ENCODE measurements around the gene PTPDC1. TPM values are rescaled to one million over a fixed set of nuclear protein-coding genes. Genes with fewer than 3 reads are reported as not detected.

The PTPDC1 gene, protein sequence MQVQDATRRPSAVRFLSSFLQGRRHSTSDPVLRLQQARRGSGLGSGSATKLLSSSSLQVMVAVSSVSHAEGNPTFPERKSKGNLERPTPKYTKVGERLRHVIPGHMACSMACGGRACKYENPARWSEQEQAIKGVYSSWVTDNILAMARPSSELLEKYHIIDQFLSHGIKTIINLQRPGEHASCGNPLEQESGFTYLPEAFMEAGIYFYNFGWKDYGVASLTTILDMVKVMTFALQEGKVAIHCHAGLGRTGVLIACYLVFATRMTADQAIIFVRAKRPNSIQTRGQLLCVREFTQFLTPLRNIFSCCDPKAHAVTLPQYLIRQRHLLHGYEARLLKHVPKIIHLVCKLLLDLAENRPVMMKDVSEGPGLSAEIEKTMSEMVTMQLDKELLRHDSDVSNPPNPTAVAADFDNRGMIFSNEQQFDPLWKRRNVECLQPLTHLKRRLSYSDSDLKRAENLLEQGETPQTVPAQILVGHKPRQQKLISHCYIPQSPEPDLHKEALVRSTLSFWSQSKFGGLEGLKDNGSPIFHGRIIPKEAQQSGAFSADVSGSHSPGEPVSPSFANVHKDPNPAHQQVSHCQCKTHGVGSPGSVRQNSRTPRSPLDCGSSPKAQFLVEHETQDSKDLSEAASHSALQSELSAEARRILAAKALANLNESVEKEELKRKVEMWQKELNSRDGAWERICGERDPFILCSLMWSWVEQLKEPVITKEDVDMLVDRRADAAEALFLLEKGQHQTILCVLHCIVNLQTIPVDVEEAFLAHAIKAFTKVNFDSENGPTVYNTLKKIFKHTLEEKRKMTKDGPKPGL
- total RNA-seq (ENCODE audit: insufficient read depth, low replicate concordance): 16.1 TPM

DNA sequence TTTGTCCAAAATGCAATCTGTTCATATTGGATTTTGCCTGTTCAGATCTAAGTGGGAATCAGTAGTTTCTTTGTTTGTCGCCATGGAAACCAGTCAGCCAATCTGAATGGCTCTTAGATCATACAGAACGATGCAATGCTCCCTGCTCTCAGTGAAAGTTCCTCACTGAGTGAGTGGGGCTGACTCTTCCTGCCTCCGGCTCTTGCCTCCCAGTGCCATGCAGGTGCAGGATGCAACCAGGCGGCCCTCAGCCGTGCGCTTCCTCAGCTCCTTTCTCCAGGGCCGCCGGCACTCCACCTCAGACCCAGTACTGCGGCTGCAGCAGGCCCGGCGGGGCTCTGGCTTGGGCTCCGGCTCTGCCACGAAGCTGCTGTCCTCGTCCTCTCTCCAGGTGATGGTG lies at the start of gene PTPDC1:
Gene PTPDC1 (plus strand): TSS at position 151 of the 400 bp plus-strand sequence. CDS start 67 bp downstream, at position 218.
- peak; percentile 11 for DNase-seq (ENCODE audit: low spot score)

DNA sequence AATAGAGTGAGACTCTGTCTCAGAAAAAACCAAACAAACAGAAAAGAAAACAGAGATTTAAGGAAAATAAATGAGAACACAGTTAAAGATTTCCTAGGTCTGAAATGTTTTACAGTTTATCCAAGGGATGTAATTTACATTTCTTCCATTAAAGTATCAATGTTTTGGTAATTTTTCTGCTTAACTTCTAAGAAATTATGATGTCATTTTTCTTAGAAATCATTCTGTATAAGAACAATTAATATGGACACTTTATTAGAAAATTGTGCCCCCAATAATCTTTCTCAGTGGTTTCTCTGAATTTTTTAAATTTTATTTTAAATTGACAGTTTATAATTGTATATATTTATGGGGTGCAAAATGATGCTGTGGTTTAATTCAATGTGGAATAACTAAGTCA lies 49.8 kb upstream of the PTPDC1 start:
- no peak for DNase-seq (ENCODE audit: low spot score)

DNA sequence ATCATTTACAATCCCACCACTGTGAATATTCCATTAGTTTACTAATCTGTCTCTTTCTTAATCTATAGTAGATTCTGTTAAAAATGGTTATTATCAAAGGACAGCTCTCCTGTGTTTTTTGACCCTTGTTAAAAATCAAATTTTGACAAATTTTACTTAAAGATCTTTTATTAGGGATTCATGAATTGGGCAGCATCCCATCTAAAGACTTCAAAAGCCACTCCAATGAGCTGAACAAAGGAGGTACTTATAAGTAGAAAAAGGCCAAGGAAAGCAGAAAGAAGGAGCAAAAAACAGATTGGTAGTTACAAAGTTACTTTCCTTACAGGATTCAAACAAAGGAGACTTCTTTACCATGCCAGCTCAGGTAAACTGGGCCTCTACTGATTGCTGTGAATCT lies 44.5 kb upstream of the PTPDC1 start:
- no peak for DNase-seq (ENCODE audit: low spot score)

DNA sequence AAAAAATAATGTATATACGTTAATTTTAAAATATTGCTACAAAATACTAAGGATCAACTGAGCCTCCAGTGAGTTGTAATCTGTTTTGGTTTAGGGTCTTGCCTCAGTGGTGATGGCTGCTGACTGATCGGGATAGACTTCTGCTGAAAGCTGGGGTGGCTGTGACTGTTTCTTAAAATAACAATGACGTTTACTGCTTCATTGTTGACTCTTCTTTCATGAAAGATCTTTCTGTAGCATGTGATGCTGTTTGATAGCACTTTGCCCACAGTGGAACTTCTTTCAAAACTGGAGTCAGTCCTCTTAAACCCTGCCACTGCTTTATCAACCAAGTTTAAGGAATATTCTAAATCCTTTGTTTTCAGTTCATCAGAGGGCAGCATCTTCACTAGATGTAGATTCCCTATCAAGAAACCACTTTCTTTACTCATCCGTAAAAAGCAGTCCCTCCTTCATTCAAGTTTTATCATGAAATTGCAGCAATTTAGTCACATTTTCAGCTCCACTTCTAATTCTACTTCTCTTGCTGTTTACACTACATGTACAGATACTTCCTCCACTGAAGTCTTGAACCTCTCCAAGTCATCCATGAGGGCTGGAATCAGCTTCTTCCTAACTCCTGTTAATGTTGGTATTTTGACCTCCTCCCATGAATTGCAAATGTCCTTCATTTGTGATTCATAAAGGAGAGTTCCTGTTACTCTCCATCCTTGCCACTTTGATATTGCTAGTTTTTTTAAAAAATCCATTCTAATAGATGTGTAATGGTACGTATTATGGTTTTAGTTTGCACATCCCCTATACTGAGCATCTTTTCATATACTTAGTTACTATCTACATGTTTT lies 41.5 kb upstream of the PTPDC1 start:
- DNase-seq (ENCODE audit: low spot score): no peak

DNA sequence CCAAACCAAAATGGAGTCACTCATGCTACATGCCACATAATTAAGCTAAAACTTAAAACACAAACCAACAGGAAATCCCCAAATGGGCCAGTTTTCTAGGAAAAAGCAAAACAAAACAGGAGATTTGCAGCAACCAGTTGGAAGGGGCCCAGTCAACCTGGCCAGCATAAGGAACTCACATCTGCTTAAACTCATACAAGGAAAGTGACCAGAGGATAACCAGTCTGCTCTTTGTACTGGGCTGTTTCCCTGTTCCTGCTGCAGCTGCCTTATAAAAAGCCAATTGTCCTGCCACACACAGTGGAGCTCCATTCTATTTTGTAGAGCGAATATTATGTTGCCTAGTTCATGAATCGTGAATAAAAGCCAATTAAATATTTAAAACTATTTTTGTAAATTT lies 29.5 kb upstream of the PTPDC1 start:
- no peak for DNase-seq (ENCODE audit: low spot score)

DNA sequence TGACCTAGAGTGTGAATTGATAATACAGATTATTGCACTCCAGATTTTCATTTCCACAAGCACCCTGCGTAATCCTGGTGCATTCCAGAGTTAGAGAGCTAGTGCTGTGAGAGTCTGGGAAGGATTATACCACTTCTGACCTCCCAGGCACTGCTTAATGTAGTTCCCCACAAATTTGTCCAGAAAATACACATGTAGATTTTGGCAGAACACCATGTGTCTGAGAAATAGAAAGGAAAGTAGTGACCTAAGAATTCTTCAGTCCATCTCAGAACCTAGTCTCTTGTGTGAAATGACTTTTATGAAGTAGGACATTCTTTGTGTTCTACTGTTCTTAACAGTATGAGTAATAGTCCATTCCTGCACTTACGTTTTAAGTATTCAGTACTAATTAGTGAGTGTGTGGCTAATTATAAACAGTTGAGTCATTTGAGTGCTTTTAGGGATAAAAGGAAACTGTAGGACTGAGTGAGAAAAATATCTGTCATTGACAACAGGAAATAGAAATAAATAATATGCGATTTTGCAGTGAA lies 27.8 kb upstream of the PTPDC1 start:
- DNase-seq (ENCODE audit: low spot score): peak; percentile 30

DNA sequence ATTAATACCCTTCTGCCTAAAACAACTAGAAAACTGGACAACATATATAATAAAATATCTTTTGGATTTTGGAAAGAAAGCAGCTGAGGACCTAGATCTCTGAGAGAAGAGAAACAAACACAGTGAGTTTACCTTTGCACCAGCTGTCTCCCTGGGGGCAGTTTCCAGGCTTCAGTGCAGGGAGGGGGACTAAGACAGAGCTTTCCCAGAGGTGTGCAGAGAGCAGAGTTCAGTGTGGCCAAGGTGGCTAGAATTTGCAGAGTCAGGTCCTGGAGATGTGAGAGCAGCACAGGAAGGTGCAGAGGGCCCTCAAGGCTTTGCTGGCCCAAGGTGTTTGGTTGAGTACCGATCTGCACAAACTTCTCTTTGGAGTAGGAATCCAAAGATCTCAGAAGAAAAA lies 26.3 kb upstream of the PTPDC1 start:
- DNase-seq (ENCODE audit: low spot score): no peak

DNA sequence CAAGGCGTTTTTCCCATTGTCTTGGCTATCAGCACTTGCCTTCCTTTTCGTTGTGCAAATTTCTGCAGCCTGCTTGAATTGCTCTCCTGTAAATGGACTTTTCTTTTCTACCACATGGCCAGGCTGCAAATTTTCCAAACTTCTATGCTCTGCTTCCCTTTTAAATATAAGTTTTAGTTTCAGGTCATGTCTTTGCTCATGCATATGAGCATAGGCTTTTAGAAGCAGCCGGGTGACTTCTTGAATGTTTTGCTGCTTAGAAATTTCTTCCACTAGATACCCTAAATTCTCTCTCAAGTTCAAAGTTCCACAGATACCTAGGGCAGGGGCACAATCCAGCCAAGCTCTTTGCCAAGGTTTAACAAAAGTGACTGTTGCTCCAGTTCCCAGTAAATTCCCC lies 22.4 kb upstream of the PTPDC1 start:
- no peak for DNase-seq (ENCODE audit: low spot score)

DNA sequence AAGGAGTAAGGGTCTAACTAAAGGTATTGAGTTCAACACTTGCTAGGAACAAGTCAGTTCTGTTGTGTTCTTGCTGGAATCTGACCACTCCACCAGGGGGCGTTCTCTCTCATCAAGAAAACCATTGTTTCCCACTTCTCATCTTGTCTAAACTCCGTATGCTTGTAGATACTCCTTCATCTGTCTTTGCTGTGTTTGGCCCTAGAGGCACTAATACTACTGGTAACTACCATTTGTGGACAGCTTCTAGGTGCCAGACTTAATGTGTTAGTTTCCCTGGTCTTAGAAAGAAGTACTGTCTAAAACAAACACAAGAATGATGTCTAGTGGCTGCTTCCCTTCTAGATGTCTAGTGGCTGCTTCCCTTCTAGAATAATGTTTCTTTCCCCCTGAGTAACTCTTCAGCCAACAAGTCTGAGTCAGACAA lies 18.7 kb upstream of the PTPDC1 start:
- DNase-seq (ENCODE audit: low spot score): peak; percentile 78

DNA sequence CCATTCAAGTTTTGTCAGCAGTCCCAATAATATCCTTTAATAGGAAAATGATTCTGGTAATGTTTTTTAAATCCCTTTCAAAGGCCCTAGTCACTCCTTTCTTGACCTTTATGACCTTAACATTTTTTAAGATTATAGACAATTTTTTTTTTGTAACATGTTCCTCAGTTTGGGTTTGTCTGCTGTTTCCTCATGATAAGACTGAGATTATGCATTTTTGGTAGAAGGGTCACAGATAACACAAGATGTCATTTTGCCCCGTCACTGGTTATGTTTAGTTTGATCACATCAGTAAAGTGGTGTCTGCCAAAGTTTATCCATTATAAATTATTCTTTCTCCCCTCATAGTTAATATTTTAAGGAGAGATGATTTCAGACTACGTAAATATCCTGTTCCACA lies 16.0 kb upstream of the PTPDC1 start:
- DNase-seq (ENCODE audit: low spot score): no peak

DNA sequence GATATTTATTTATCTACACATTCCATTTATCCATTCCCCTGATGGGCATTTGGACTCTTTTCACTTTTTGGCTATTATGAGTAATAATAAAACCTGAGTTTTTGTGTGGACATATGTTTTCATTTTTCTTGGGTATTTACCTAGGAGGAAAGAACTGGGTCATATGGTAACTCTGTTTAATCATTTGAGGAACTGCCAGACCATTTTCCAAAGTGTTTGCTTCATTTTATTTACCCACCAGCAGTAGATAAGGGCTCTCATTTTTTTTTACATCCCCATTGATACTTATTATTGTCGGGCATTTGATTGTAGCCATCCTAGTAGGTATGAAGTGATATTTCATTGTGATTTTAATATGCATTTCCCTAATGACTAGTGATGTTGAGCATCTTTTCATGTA lies 7.7 kb upstream of the PTPDC1 start:
- no peak for DNase-seq (ENCODE audit: low spot score)

DNA sequence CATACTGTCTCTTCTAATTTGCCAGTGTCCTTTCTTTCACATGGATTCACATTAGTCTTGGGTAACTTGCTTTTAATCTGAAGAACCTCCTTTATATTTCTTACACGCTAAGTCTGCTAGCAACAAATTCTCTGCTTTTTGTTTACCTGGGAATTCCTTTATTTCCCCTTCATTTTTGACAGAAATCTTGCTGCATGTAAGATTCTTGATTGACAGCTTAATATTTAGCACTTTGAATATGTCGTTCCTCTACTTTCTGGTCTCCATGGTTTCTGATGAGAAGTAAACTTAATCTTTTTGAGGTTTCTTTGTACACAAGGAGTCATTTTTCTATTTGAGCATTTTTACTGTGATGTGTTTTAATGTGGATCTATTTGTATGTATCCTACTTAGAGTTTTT lies 6.2 kb upstream of the PTPDC1 start:
- no peak for DNase-seq (ENCODE audit: low spot score)

DNA sequence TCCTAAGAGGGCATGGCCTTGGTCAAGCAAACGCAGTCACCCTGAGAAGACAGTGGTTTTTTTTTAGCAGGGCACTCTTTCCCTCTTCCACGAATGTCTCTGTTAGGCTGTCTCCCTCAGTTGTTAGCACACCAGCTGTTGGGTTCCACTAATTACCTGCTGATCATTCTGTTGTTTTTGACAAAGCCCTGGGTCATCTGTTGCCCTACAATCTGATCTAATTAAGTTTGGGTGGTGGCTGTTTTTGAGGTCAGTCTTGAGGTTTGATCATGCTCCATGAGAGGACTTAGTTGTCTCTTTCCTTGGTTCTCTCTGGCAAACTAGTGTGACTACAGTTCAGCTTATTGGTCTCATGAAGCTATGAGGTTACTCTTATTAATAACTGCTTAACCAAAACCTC lies 5.0 kb upstream of the PTPDC1 start:
- no peak for DNase-seq (ENCODE audit: low spot score)

DNA sequence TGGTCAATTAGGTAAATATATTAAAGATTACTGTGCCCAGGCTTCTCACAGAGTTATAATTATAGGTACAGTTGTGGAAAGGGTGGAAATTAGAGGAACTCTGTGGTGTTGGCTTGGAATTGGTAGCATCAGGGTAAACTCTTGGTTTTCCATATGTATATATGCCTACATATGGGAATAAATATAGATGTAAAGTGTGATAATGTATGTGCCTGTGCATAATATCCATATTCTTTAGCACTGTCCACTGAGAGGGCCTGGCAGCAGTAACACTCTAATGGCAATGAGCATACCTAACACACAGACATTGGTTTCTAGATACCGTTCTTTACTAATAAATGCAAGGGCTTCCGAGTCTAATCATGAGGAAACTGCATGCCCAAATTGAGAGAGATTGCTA lies 4.0 kb upstream of the PTPDC1 start:
- DNase-seq (ENCODE audit: low spot score): no peak

DNA sequence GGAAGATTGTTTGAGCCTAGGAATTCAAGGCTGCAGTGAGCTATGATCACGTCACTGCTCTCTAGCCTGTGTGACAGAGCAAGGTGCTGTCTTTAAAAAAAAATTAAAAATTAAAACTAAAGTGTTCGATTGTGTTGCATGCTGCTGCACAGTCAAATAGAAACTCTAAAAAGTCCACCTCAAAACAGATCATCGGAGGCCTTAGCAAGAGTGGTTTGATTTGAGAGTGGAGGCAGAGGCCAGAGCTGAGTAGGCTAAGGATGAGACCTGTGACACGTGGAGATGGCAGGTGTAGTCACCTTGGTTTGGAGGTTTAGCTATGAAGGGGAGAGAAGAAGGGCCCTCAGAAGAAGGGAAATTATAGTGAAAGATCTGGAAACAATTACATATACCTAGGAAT lies 2.8 kb upstream of the PTPDC1 start:
- no peak for DNase-seq (ENCODE audit: low spot score)

DNA sequence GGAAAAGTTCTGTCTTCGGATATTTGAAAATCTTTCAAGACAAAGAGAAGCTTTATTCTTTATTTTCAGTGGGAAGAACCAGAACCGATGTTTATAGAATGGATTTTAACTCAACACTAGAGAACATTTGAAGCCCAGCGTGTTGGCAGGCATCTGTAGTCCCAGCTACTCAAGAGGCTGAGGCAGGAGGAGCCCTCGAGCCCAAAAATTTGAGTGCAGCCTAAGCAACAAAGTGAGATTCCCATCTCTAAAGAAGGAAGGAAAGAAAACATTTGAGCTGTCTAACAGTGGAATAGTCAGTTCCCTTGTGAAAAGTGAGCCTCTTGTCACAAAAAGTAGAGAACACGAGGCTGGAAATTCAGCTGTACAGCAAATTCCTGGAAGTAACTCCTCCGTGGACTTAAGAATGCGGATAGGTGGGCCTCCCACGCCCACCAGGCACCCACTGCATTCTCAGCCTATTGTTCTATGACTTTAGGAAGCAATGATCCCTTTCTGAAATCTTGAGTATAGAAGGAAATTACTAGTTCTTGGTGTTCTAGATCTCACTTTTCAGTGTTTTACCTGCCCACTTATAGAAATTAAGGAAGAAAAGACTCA lies 2.3 kb upstream of the PTPDC1 start:
- no peak for DNase-seq (ENCODE audit: low spot score)

DNA sequence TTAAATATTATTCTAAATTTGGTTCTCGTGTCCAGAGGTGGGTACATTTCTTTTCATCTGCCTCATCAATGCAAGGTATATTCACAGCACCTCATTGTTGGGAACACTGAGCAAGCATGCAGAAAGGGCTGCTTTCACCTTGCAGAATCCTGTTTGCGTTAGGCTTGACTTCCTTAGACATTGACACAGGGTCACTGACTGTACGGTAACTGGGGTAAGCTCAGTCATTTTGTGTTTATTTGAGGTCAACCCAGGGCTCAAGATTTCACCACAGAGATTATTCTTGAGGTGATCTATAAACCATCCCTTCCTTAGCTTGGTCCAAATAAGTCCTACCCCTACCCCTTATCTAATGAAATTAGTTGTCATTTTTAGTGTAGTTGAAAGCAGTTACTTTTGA lies 1.7 kb upstream of the PTPDC1 start:
- DNase-seq (ENCODE audit: low spot score): no peak

DNA sequence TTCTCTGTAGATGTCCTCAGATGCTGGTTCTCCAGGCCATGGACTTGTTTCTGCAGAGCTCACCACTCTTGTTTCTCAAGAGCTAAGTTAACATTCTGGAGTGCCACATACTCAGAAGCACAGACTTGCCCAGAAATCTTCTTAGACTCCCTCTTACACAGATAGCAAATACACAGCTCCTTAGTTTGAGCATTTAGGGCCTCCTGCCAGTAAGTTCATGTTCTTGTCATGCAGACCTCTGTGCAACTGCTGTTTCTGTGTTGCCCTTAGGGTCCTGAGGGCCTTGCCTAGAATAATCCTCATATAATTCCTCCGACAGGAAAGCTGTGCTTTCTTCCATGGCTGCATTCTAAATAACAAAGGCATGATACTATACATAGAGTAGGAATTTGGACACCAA lies 1.3 kb upstream of the PTPDC1 start:
- DNase-seq (ENCODE audit: low spot score): peak; percentile 20

DNA sequence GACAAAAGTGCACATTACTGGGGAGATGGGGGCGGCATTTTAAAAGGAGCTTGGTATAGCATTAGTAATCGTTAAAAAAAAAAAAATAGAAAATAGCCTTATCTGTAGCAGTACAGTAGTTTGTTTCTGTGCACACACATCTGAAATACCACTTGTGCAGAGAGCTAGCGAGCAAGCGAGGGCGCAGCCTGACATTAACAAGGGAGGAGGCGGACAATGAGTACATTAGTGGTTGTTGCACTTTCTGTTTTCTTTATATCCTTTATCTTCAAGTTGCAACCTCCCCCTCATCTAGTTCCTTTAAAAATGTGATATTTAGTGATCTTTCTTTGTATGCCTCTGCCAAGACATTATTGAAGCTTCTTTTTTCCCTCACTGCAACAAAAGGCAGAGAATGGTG lies 880 bp upstream of the PTPDC1 start:
- no peak for DNase-seq (ENCODE audit: low spot score)

DNA sequence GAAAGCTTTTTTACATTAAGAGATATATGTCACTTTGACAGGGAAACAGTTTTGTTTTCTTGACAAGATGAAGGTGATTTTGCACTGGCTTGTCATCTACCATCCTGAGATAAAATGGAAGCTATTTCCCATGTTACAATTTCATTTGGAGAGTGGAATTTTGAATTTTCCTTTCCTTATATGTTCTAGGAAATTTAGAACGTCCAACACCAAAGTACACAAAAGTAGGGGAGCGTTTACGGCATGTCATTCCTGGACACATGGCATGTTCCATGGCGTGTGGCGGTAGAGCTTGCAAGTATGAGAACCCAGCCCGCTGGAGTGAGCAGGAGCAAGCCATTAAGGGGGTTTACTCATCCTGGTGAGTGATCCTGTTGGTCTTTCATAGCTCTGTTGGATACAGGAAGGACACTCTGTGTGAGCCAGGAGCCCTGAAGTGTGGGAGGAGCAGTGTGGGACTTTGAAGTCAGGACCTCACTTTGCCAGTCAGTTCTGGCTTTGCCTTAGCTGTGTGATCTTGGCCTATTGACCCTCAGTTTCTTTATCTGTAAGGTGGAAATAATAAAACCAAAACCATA lies 887 bp downstream of the PTPDC1 start:
- DNase-seq (ENCODE audit: low spot score): no peak

All from umbilical cord (tissue), 2 donors.